HepG2 (cell line): ENCODE results near the gene BCL7A. TPM values are rescaled to one million over a fixed set of nuclear protein-coding genes. Genes with fewer than 3 reads are reported as not detected.

Source experiments
- CHD4 ChIP-seq: fragments of 200-600 bp; sonication (generic); IDR thresholded peaks from 2 replicates; pipeline ENCODE4 v1.7.0; 2017; ENCODE audit warnings: mild to moderate bottlenecking, low read length, borderline replicate concordance
- FIP1L1 ChIP-seq: fragments of 200-400 bp; formaldehyde crosslinking; IDR thresholded peaks from 2 replicates; pipeline ENCODE4 v1.6.1; 2018; ENCODE audit warnings: low read depth, mild to moderate bottlenecking, low read length, moderate library complexity, borderline replicate concordance; ENCODE audit not compliant: insufficient read depth
- FOXA3 ChIP-seq: IDR thresholded peaks from 2 replicates; pipeline ENCODE4 v1.6.1; 2016; ENCODE audit warnings: missing genetic modification reagents, missing compliant biosample characterization
- GATA4 ChIP-seq: sonication (generic); IDR thresholded peaks from 2 replicates; pipeline ENCODE4 v1.6.1; 2016; ENCODE audit warnings: antibody characterized with exemption, low read depth, borderline replicate concordance
- KMT2A ChIP-seq: sonication (generic); formaldehyde crosslinking; IDR thresholded peaks from 2 replicates; pipeline ENCODE4 v1.4.0; 2020; ENCODE audit warnings: missing genetic modification reagents
- MYC ChIP-seq: sonication (generic); formaldehyde crosslinking; IDR thresholded peaks from 2 replicates; pipeline ENCODE4 v1.9.0; 2021; ENCODE audit warnings: missing genetic modification reagents, borderline replicate concordance
- RAD51 ChIP-seq: fragments of 450-650 bp; IDR thresholded peaks from 2 replicates; pipeline ENCODE4 v1.6.1; 2016; ENCODE audit warnings: borderline replicate concordance
- RBM39 ChIP-seq: fragments of 200-400 bp; formaldehyde crosslinking; IDR thresholded peaks from one replicate; pipeline ENCODE4 v1.6.1; 2018; ENCODE audit warnings: antibody characterized with exemption, mild to moderate bottlenecking, low read depth, low read length; ENCODE audit not compliant: poor library complexity, severe bottlenecking
- SAFB2 ChIP-seq: sonication (generic); formaldehyde crosslinking; IDR thresholded peaks from 2 replicates; pipeline ENCODE4 v1.5.1; 2020; ENCODE audit warnings: missing genetic modification reagents, low read depth, mild to moderate bottlenecking, borderline replicate concordance
- TARDBP ChIP-seq: sonication (generic); formaldehyde crosslinking; IDR thresholded peaks from 2 replicates; pipeline ENCODE4 v1.8.0; 2022; ENCODE audit warnings: mild to moderate bottlenecking, missing genetic modification reagents
- XBP1 ChIP-seq: sonication (generic); formaldehyde crosslinking; IDR thresholded peaks from 2 replicates; pipeline ENCODE4 v1.5.0; 2020; ENCODE audit warnings: missing genetic modification reagents
- YY1 ChIP-seq: IDR thresholded peaks from 2 replicates; pipeline ENCODE4 v1.6.1; 2011; ENCODE audit warnings: low read length, low read depth, moderate library complexity, mild to moderate bottlenecking; ENCODE audit not compliant: insufficient read depth, insufficient replicate concordance
- ZBTB25 ChIP-seq: IDR thresholded peaks from 2 replicates; pipeline ENCODE4 v1.6.1; 2018; ENCODE audit warnings: missing genetic modification reagents
- ZBTB46 ChIP-seq: sonication (generic); formaldehyde crosslinking; IDR thresholded peaks from 2 replicates; pipeline ENCODE4 v1.4.0; 2020; ENCODE audit warnings: mild to moderate bottlenecking, missing genetic modification reagents, borderline replicate concordance
- ZFP82 ChIP-seq: sonication (generic); formaldehyde crosslinking; IDR thresholded peaks from 2 replicates; pipeline ENCODE4 v1.5.1; 2020; ENCODE audit warnings: mild to moderate bottlenecking, missing genetic modification reagents, borderline replicate concordance
- ZNF558 ChIP-seq: sonication (generic); formaldehyde crosslinking; IDR thresholded peaks from 2 replicates; pipeline ENCODE4 v1.9.0; 2022; ENCODE audit warnings: mild to moderate bottlenecking, missing genetic modification reagents, borderline replicate concordance
- ZNF605 ChIP-seq: sonication (generic); formaldehyde crosslinking; IDR thresholded peaks from 2 replicates; pipeline ENCODE4 v1.8.0; 2022; ENCODE audit warnings: mild to moderate bottlenecking, missing genetic modification reagents
- ZNF710 ChIP-seq: sonication (generic); formaldehyde crosslinking; IDR thresholded peaks from 2 replicates; pipeline ENCODE4 v1.5.0; 2020; ENCODE audit warnings: mild to moderate bottlenecking, missing genetic modification reagents, borderline replicate concordance
- ZNF747 ChIP-seq: sonication (generic); formaldehyde crosslinking; IDR thresholded peaks from 2 replicates; pipeline ENCODE4 v1.8.1; 2023; ENCODE audit warnings: missing genetic modification reagents, mild to moderate bottlenecking, borderline replicate concordance
- ZNF839 ChIP-seq: sonication (generic); formaldehyde crosslinking; IDR thresholded peaks from 2 replicates; pipeline ENCODE4 v1.4.0; 2020; ENCODE audit warnings: missing genetic modification reagents, mild to moderate bottlenecking, borderline replicate concordance
- polyA plus RNA-seq, 8 experiments: library from polyadenylated mRNA; depleted of rRNA in 3 of 8; stranded (reverse) in 7 of 8; unstranded in 1 of 8; fragments of >200 nt; fragmentation: Illumina TruSeq in 4 of 8; extraction: Trizol in 4 of 8; gene quantifications; 2 replicates each; pipeline versions ENCODE4 v1.2.1 to v1.2.3, GENCODE V29; 2011 to 2016; ENCODE audit warnings: low read depth in 4 of 8, missing spikeins in 1 of 8, mixed read lengths in 1 of 8; ENCODE audit not compliant: insufficient read depth in 1 of 8
- total RNA-seq, 5 experiments: library from RNA; depleted of rRNA; stranded (reverse); fragments of >200 nt; fragmentation: Illumina TruSeq; extraction: Trizol; gene quantifications; 2 replicates each; pipeline ENCODE4 v1.2.3, GENCODE V29; 2016; ENCODE audit warnings: low read depth in 1 of 5
- TF ChIP-seq, protein P1 (sequence below): sonication (generic); formaldehyde crosslinking; IDR thresholded peaks from 2 replicates; pipeline ENCODE4 v1.8.1; 2023; ENCODE audit warnings: mild to moderate bottlenecking, missing genetic modification reagents

The BCL7A gene
- total and polyA plus RNA-seq, 2 of the 13 experiments (the other 11 are each of a cell fraction or from before 2014, with no cell fraction given), result 4.1 to 6.2 TPM

DNA sequence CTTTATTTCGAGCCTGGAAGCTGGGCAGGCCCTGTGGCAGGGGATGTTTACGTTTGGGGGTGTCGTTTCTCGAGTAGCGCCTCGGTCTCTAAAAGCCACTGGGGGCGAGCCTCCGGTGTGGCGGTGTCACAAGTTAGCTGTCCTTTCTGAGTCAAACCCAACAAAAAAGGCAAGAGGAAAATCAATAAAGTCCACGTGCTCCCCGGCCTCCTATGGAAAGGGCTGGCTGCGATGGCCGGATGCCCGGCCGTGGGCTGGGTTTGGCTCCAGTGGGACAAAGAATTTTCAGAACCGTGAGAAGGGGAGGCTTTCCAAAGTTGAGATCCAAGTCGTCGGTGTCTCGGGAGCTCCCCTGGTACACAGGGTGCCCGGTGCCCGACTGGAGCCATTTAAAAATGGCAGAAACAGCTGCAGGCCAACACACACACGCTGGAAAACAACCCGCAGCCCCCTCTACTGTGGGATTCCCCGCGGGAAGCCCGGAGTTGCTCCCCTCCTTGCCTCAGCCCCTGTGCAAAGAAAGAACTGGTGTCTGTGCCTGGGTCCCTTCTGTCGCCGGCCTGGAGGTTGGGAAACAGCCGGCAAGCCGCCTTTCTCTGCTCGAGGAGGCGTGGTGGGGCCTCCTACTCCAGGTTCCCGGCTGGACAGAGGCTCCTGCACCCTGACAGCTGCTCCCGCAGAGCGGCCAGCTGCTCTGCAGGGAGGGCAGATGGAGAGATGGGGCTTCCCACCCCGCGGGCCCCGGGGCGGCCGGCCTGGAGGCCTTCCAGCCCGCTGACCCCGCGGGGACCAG is 1.9 kb downstream of the BCL7A start (continued):
- TF ChIP-seq ZNF747, result 0 out of 2 replicates have a peak, but pooled peaks have one; percentile 31
- TF ChIP-seq MYC, result peak; percentile 77
- peak; percentile 60; the same call in 1 of the 2 replicates for TF ChIP-seq FOXA3 (CRISPR knock-in tag)
- 0 out of 2 replicates have a peak, but pooled peaks have one; percentile 34 for TF ChIP-seq ZNF710 (CRISPR knock-in tag)
- peak; percentile 42; the same call in 1 of the 2 replicates for TF ChIP-seq XBP1 (CRISPR knock-in tag)
- peak; percentile 76 for TF ChIP-seq ZNF605
- peak; percentile 78 for TF ChIP-seq YY1
- peak; percentile 35; the same call in 1 of the 2 replicates for TF ChIP-seq TARDBP
- peak; percentile 74 for TF ChIP-seq RBM39
- no peak for TF ChIP-seq CHD4
- no peak for TF ChIP-seq GATA4
- no peak for TF ChIP-seq ZBTB46 (CRISPR knock-in tag)
- TF ChIP-seq ZNF839 (CRISPR knock-in tag), result peak; percentile 61; the same call in 1 of the 2 replicates
- TF ChIP-seq ZFP82 (CRISPR knock-in tag), result peak; percentile 57; the same call in 1 of the 2 replicates
- peak; percentile 42; the same call in 1 of the 2 replicates for TF ChIP-seq ZBTB25 (CRISPR knock-in tag)
- no peak for TF ChIP-seq KMT2A (CRISPR knock-in tag)
- TF ChIP-seq FIP1L1, result no peak
- TF ChIP-seq ZNF558 (CRISPR knock-in tag), result peak; percentile 53; the same call in 1 of the 2 replicates
- 0 out of 2 replicates have a peak, but pooled peaks have one; percentile 16 for TF ChIP-seq RAD51
- TF ChIP-seq, protein P1, sequence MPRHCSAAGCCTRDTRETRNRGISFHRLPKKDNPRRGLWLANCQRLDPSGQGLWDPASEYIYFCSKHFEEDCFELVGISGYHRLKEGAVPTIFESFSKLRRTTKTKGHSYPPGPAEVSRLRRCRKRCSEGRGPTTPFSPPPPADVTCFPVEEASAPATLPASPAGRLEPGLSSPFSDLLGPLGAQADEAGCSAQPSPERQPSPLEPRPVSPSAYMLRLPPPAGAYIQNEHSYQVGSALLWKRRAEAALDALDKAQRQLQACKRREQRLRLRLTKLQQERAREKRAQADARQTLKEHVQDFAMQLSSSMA, result peak; percentile 73; the same call in 1 of the 2 replicates
- TF ChIP-seq SAFB2 (CRISPR knock-in tag), result 0 out of 2 replicates have a peak, but pooled peaks have one; percentile 47
